ENCODE data around the gene IL1RAPL2. TPM values are rescaled to one million over a fixed set of nuclear protein-coding genes. Genes with fewer than 3 reads are reported as not detected.
"Not testable (repeated sequence)": the region's sequence is repeated elsewhere in the genome, so short reads cannot be mapped to it uniquely, and the experiment has no call there.

Gene IL1RAPL2
- total RNA-seq, 8 experiments from 2014 or later, result 0.21 to 1.2 (median 0.69) TPM; not detected in 2

DNA sequence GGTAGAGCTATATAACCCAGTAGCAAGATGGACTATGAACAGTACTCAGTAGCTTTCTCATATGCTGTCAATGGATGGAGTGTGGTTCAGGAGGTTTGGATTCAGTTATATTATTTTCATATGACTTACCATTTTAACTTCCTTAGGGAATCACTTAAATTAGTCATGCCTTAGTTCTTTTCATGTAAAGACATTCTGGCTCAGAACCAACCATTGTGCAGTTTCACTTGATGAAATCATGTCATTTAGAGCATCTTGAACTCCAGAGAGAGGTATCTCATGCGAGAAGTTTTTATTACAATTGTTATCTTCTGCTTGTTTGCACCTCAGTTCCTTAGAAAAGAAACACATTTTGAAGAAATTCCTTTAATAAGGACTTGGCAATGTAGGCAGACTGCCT lies 55.8 kb downstream of the IL1RAPL2 start:
- Histone ChIP-seq H3K27ac (no peak overlapping the region), H3K4me3 (no peak overlapping the region), H3K4me1 (replicated peaks in 1 of 2) (no peaks in the 10 kb centered on the region)
- ATAC-seq (replicated peaks in 6 of 8), result no peak
- in situ Hi-C loops (cut with MboI; ENCODE audit: low pct_unique_long_range_greater_than_20kb in 2 of 9, low sequenced_read_pairs in 9 of 9, unreplicated experiment in 9 of 9), result no loop called here
- 0 to 100% (median 60%) methylated on average over 1 of the region's 1 CpG; no CpG with 5 or more reads in 5 of the 10 experiments for WGBS, 10 experiments

DNA sequence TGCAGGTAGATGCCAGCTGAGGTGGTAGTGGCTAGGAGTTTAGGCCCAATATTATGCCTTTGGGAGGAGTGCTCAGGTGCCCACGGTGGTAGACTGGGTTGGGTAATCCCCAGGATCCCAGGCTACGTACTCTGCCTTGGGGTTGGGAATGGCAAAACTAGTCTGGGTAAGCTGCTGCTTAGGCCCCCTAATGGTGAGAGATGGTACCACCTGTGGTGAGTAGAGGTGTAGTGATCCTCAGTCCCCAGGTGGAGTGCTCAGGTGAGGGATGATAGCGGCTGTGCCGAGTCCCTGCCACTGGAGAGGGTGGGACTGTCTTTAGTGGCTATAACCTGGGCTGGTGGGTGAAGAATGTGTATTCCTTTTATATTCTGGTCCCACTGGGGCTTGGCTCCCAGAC lies 75.2 kb downstream of the IL1RAPL2 start:
- Histone ChIP-seq H3K27ac (no peak overlapping the region), H3K4me1 (replicated peaks in 1 of 2) (no peaks in the 10 kb centered on the region), H3K4me3 (no peak overlapping the region)
- in situ Hi-C loops (cut with MboI; ENCODE audit: low pct_unique_long_range_greater_than_20kb in 2 of 9, low sequenced_read_pairs in 9 of 9, unreplicated experiment in 9 of 9), result no loop called here
- no peak for ATAC-seq (replicated peaks in 6 of 8)
- no CpG with 5 or more reads among the region's 4 CpGs for WGBS, 10 experiments

DNA sequence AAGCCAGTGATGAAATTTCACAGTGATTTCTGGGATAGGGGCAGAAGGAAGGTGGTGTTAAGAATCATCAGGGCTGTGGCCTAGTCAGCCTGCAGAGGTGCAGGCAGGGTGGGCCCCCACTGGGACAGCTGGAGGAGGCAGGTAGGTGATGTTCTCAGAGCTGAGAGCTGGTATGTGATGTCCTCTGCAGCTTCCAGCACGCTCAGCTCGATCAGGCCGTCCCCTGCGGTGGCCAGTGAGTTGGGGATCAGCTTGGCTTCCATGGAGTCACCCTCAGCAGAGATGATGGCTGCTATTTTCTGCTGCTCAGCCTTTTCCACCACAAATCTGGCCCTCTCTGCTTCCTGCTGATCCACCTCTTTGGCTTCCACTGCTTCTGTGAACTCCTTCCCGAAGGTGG lies 81.1 kb downstream of the IL1RAPL2 start:
- Histone ChIP-seq H3K4me3 (no peak overlapping the region), H3K27ac (no peak overlapping the region), H3K4me1 (replicated peaks in 1 of 2) (no peaks in the 10 kb centered on the region)
- no peak for ATAC-seq (replicated peaks in 6 of 8)
- 80 to 100% methylated on average over 1 to 2 of the region's 5 CpGs; no CpG with 5 or more reads in 8 of the 10 experiments for WGBS, 10 experiments
- in situ Hi-C loops (cut with MboI; ENCODE audit: low pct_unique_long_range_greater_than_20kb in 2 of 9, low sequenced_read_pairs in 9 of 9, unreplicated experiment in 9 of 9), result no loop called here

DNA sequence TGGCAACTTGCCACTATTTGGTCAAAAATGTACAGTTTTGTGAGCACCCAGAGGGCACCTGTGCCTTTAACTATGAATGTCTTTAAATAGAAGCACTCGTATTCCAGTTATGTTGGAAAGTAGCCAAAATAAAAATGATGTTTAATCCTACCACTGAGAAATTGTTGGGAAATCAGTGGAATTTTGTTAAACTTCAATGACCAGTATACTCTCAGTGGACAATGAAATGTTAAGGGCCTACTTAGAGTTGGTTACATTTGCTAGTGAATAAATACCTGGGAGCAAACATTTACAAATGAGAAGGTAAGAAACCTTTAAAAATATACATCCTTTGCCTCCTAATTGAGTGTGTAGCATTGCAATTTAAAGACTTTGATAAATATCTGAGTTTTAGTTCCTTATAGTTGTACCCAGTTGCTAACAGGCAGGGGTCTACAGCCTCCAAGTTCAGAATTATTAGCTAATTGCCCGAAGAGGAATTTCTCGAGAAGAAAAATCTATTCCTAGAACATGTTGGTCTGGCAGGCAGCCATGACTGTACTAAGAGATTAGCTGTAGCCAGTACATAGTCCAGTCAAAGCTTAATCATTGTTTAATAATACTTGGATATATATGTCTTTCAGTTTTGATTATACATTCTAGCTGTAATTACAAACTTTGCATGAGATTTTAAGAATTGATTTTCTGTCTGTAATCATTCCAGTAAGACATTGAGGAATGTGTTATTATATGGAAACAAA lies 93.2 kb downstream of the IL1RAPL2 start:
- H3K4me1 ChIP-seq (replicated peaks in 1 of 2), result no peaks in the 10 kb centered on the region
- ATAC-seq (replicated peaks in 6 of 8), result no peak
- 0 to 100% (median 73%) methylated on average over 1 to 3 of the region's 3 CpGs; no CpG with 5 or more reads in 3 of the 10 experiments for WGBS, 10 experiments
- in situ Hi-C loops (cut with MboI; ENCODE audit: low pct_unique_long_range_greater_than_20kb in 2 of 9, low sequenced_read_pairs in 9 of 9, unreplicated experiment in 9 of 9), result no loop called here
- H3K27ac ChIP-seq, result no peak overlapping the region
- no peak overlapping the region for H3K4me3 ChIP-seq

DNA sequence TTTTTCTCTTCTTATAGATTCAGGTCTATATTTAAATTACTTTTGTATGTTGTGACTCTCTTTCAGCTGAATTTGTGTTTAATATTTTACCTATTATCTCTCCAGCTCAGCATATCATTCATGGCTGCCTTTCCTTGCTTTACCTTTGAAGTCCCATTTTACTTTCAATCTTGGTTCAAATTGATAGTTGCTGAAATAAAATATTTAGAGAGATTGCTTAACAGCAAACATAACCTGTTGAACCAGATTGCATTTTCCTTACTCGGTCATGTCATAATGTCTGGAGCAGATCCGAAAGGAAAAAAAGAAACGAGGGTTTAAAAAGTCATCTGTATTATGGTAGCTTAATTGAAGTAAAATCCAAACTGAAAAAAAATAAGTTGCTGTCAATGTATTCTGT lies 94.1 kb downstream of the IL1RAPL2 start:
- 0 to 93% (median 14%) methylated on average over 1 to 3 of the region's 3 CpGs; no CpG with 5 or more reads in 4 of the 10 experiments for WGBS, 10 experiments
- no peak overlapping the region for H3K4me3 ChIP-seq
- H3K27ac ChIP-seq, result no peak overlapping the region
- ATAC-seq (replicated peaks in 6 of 8), result no peak
- in situ Hi-C loops (cut with MboI; ENCODE audit: low pct_unique_long_range_greater_than_20kb in 2 of 9, low sequenced_read_pairs in 9 of 9, unreplicated experiment in 9 of 9), result no loop called here
- H3K4me1 ChIP-seq (replicated peaks in 1 of 2), result no peaks in the 10 kb centered on the region

DNA sequence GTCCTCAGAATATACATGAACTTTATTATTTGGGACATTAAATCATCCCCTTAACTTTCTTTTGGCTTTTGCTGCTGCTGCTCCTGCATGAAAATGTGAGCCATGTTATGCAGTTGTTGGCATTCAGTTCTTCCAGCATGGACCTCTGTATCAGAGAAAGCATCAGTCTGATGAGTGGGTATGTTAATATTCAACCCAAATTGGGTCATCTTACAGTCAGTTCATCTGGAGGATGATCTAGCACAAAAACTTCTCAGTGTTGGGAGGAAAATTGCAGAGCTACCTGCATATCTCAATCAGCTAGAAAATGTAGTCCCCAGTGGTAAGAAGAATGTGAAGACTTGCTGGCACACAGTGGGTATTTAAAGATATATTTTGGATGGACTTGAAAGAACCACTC lies 96.7 kb downstream of the IL1RAPL2 start:
- H3K27ac ChIP-seq, result no peak overlapping the region
- no peak overlapping the region for H3K4me3 ChIP-seq
- H3K4me1 ChIP-seq (replicated peaks in 1 of 2), result no peaks in the 10 kb centered on the region
- ATAC-seq (replicated peaks in 6 of 8), result no peak
- in situ Hi-C loops (cut with MboI; ENCODE audit: low pct_unique_long_range_greater_than_20kb in 2 of 9, low sequenced_read_pairs in 9 of 9, unreplicated experiment in 9 of 9), result no loop called here

DNA sequence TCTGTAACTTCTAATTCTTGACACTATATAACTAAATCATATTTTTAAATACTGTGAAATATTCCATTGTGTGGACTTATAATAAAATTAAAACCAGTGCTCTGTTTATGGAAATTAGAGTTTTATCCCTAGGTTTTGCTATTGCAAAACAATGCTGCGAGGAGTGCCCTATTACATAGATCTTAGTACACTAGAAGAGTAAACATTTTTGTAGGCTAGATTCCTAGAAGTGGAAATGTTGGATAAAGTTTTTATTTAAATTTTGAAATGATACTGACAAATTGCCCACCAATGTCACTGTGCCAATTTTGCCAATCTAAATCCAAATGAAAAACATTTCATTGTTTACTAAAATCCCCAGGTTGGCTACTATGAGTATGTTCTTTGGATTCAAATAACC lies 99.7 kb downstream of the IL1RAPL2 start:
- in situ Hi-C loops (cut with MboI; ENCODE audit: low pct_unique_long_range_greater_than_20kb in 2 of 9, low sequenced_read_pairs in 9 of 9, unreplicated experiment in 9 of 9), result no loop called here
- H3K4me3 ChIP-seq, result no peak overlapping the region
- no peaks in the 10 kb centered on the region for H3K4me1 ChIP-seq (replicated peaks in 1 of 2)
- WGBS, 10 experiments, result 0 to 90% (median 17%) methylated on average over 1 of the region's 1 CpG; no CpG with 5 or more reads in 6 of the 10 experiments
- no peak overlapping the region for H3K27ac ChIP-seq
- no peak for ATAC-seq (replicated peaks in 6 of 8)

DNA sequence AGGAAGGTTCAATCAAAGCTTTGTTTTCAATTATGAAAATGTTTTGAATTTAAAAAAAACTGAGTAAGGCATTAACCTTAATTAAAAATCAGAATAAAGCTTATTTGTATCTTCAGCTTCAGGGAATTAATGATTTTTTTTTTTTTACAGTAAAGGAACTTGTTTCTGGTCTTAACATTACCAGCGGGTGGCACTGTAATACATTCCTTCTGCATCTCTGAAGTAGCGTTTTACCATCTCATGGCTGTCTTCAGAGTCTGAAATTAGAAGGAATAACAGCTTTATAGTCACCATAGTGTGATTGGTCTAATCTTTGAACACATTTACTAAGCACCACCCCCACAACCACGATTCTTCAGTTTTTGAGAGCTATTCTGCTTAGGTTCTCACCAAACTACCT lies 102.6 kb downstream of the IL1RAPL2 start:
- ATAC-seq (replicated peaks in 6 of 8), result no peak
- Histone ChIP-seq H3K4me1 (replicated peaks in 1 of 2) (no peaks in the 10 kb centered on the region), H3K27ac (no peak overlapping the region), H3K4me3 (no peak overlapping the region)
- in situ Hi-C loops (cut with MboI; ENCODE audit: low pct_unique_long_range_greater_than_20kb in 2 of 9, low sequenced_read_pairs in 9 of 9, unreplicated experiment in 9 of 9), result no loop called here
- WGBS, 10 experiments, result 0 to 38% (median 12%) methylated on average over 1 to 3 of the region's 3 CpGs; no CpG with 5 or more reads in 3 of the 10 experiments

DNA sequence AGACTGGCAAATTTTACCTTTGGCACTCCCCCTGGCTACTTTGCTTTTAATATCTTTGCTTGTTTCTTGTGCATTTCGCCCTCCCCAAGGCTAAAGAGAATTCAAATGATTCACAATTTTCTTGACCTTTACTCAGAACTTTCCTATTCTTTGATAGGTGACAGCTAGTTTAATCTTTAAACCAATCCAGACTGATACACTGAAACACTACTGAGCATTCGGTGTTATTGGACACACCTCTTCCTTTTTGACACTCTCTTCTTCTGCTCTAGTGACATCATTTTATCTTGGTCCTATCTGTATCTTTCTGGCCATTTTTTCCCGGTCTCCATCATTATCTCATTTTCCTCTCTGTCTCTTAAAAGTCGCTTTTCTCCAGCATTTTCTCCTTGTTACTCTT lies 103.1 kb downstream of the IL1RAPL2 start:
- H3K4me1 ChIP-seq (replicated peaks in 1 of 2), result no peaks in the 10 kb centered on the region
- no peak overlapping the region for H3K27ac ChIP-seq
- ATAC-seq (replicated peaks in 6 of 8), result no peak
- WGBS, 10 experiments, result 0 to 80% (median 26%) methylated on average over 1 to 4 of the region's 4 CpGs; no CpG with 5 or more reads in 1 of the 10 experiments
- in situ Hi-C loops (cut with MboI; ENCODE audit: low pct_unique_long_range_greater_than_20kb in 2 of 9, low sequenced_read_pairs in 9 of 9, unreplicated experiment in 9 of 9), result no loop called here
- no peak overlapping the region for H3K4me3 ChIP-seq

DNA sequence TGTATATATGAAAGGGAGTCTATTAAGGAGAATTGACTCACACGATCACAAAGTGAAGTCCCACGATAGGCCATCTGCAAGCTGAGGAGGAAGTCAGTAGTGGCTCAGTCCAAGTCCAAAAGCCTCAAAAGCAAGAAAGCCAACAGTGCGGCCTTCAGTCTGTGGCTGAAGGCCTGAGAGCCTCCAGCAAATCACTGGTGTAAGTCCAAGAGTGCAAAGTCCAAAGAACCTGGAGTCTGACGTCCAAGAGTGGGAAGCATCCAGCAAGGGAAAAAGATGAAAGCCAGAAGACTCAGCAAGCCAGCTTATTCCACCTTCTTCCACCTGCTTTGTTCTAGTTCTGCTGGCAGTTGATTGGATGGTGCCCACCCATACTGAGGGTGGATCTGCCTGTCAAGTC lies 104.1 kb downstream of the IL1RAPL2 start:
- no peak for ATAC-seq (replicated peaks in 6 of 8)
- in situ Hi-C loops (cut with MboI; ENCODE audit: low pct_unique_long_range_greater_than_20kb in 2 of 9, low sequenced_read_pairs in 9 of 9, unreplicated experiment in 9 of 9), result no loop called here
- WGBS, 10 experiments, result 0 to 100% (median 18%) methylated on average over 1 to 3 of the region's 4 CpGs; no CpG with 5 or more reads in 4 of the 10 experiments
- Histone ChIP-seq H3K27ac (no peak overlapping the region), H3K4me1 (replicated peaks in 1 of 2) (no peaks in the 10 kb centered on the region), H3K4me3 (no peak overlapping the region)

DNA sequence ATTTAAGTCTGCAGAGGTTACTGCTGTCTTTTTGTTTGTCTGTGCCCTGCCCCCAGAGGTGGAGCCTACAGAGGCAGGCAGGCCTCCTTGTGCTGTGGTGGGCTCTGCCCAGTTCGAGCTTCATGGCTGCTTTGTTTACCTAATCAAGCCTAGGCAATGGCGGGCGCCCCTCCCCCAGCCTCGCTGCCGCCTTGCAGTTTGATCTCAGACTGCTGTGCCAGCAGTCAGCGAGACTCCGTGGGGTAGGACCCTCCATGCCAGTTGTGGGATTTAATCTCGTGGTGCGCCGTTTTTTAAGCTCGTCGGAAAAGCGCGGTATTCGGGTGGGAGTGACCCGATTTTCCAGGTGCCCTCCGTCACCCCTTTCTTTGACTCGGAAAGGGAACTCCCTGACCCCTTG lies 111.5 kb downstream of the IL1RAPL2 start:
- H3K27ac ChIP-seq; H3K4me1 ChIP-seq (replicated peaks in 1 of 2); ATAC-seq (replicated peaks in 6 of 8); in situ Hi-C loops (cut with MboI; ENCODE audit: low pct_unique_long_range_greater_than_20kb in 2 of 9, low sequenced_read_pairs in 9 of 9, unreplicated experiment in 9 of 9); H3K4me3 ChIP-seq: not testable (repeated sequence)
- WGBS, 10 experiments, result no CpG with 5 or more reads among the region's 18 CpGs

DNA sequence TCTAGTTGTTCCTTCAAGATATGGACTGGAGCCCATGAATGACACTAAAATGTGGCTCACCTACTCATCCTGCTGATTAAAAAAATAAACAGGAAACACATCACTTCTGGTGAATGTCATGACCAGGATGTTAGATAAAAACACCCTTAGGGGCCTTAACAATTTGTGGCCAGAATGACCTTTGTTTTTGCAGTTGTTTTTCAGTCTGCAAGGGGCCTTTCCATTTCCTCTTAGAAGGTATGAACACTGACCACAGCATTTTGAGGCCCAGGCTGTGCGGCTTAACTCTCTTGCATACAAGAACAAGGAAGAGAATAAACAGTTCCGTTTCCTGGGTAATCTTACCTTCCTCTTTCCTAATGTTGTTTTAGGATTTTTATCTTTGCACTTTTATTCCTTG lies 113.2 kb downstream of the IL1RAPL2 start:
- ATAC-seq (replicated peaks in 6 of 8), result no peak
- WGBS, 10 experiments, result 24 to 80% (median 59%) methylated on average over 1 to 2 of the region's 2 CpGs; no CpG with 5 or more reads in 7 of the 10 experiments

DNA sequence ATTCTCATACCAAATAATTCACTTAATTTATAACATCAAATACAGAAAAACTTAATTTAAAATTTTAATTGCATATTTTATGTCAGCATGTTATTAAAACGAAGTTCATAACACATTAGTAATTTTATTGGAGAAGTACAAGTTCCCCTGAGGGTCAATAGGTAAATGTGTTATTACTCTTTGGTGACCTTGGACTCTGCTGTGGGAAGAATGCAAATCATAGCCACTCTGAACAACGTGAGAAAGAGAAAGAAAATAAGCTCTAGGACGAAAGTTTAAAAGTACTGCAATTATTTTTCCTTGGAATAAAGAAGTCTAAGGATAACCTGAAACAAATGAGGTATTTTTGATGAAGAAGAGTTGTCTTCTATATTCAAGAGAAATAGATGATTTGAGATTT lies 115.2 kb downstream of the IL1RAPL2 start:
- no peaks in the 10 kb centered on the region for H3K4me1 ChIP-seq (replicated peaks in 1 of 2)
- H3K27ac ChIP-seq, result no peak overlapping the region
- in situ Hi-C loops (cut with MboI; ENCODE audit: low pct_unique_long_range_greater_than_20kb in 2 of 9, low sequenced_read_pairs in 9 of 9, unreplicated experiment in 9 of 9), result no loop called here
- 0 to 73% (median 30%) methylated on average over 2 to 3 of the region's 3 CpGs; no CpG with 5 or more reads in 3 of the 10 experiments for WGBS, 10 experiments
- ATAC-seq (replicated peaks in 6 of 8), result no peak
- H3K4me3 ChIP-seq, result no peak overlapping the region

More for the DNA sequence above, 113.2 kb downstream of the IL1RAPL2 start:
- no peak overlapping the region for H3K27ac ChIP-seq
- in situ Hi-C loops (cut with MboI; ENCODE audit: low pct_unique_long_range_greater_than_20kb in 2 of 9, low sequenced_read_pairs in 9 of 9, unreplicated experiment in 9 of 9), result no loop called here
- no peak overlapping the region for H3K4me3 ChIP-seq
- no peaks in the 10 kb centered on the region for H3K4me1 ChIP-seq (replicated peaks in 1 of 2)

DNA sequence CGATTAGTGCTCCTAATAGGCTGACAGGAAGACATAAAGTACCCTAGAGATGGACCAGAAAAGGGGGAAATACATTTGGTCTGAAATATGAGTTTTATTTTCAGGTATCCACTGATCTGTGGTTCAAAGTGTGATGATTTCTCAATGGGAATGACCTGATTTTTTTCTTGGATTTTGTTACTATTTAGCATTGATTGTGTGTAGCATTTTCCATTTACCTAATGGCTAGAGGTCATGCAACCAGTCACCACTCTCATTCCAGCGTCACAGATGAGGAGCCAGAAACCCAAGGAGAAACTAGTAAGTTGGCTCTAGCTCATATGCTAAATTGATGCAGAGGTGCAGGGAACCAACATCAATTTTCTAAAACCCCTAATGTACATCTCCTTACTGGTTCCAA lies 118.1 kb downstream of the IL1RAPL2 start:
- Histone ChIP-seq H3K27ac (no peak overlapping the region), H3K4me3 (no peak overlapping the region), H3K4me1 (replicated peaks in 1 of 2) (no peaks in the 10 kb centered on the region)
- in situ Hi-C loops (cut with MboI; ENCODE audit: low pct_unique_long_range_greater_than_20kb in 2 of 9, low sequenced_read_pairs in 9 of 9, unreplicated experiment in 9 of 9), result no loop called here
- no peak for ATAC-seq (replicated peaks in 6 of 8)
- WGBS, 10 experiments, result 0 to 57% (median 0%) methylated on average over 1 to 2 of the region's 2 CpGs; no CpG with 5 or more reads in 7 of the 10 experiments

All from motor neuron (in vitro differentiated cells).